Mesothelial cell of epicardium (in vitro differentiated cells): ENCODE results near the gene JADE3. TPM values are rescaled to one million over a fixed set of nuclear protein-coding genes. Genes with fewer than 3 reads are reported as not detected.

ENCODE experiments used
- DNase-seq, 2 experiments: peaks; one replicate each; pipeline ENCODE4 v3.0.0; 2021; ENCODE audit warnings: low spot score in 2 of 2; ENCODE audit not compliant: unreplicated experiment in 2 of 2
- H3K27ac Mint-ChIP-seq: 2 replicates; pipeline ENCODE4 v1.8.0; 2021; ENCODE audit warnings: mixed read lengths
- H3K27me3 Mint-ChIP-seq: 2 replicates; pipeline ENCODE4 v1.8.0; 2021; ENCODE audit warnings: low read depth, mixed read lengths
- H3K36me3 Mint-ChIP-seq: 2 replicates; pipeline ENCODE4 v1.8.0; 2021; ENCODE audit warnings: mixed read lengths
- H3K4me1 Mint-ChIP-seq: 2 replicates; pipeline ENCODE4 v1.8.0; 2021; ENCODE audit warnings: mixed read lengths
- H3K4me3 Mint-ChIP-seq: 2 replicates; pipeline ENCODE4 v1.8.0; 2021; ENCODE audit warnings: mild to moderate bottlenecking, moderate library complexity, mixed read lengths
- H3K9me3 Mint-ChIP-seq: 2 replicates; pipeline ENCODE4 v1.8.0; 2021; ENCODE audit warnings: mixed read lengths
- total RNA-seq: library from RNA; stranded (reverse); gene quantifications from 3 replicates; pipeline ENCODE4 v1.2.1, GENCODE V29; 2021
- TF ChIP-seq, protein P1 (sequence below): fragments of 200-600 bp; sonication (generic); IDR thresholded peaks from one replicate; pipeline ENCODE4 v1.5.0; 2021; ENCODE audit warnings: antibody characterized with exemption; ENCODE audit not compliant: unreplicated experiment

JADE3 gene
- total RNA-seq, 1 donor from 2014 or later, result 16.4 TPM

DNA sequence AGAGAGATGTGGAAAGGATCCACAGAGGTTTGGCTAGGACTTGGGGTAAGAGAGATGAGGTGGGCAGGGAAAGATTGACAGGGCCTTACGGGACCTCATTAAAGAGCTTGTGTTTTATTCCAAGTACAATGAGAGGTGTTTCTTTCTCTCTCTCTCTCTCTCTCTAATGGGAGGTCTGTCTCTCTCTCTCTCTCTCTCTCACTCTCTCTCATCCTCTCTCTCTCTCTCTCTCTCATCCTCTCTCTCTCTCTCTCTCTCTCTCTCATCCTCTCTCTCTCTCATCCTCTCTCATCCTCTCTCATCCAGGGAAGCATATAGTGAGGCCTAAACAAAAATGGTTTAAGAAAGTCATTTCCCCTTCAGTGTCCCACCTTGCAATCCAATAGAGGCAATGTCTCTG lies 5.4 kb downstream of the JADE3 start:
- peaks cover 18% of the 10 kb centered on the region for H3K36me3 Mint-ChIP-seq
- no peak for DNase-seq
- no peaks in the 10 kb centered on the region for H3K27me3 Mint-ChIP-seq
- no peak overlapping the region for H3K27ac Mint-ChIP-seq
- no peak overlapping the region for H3K4me3 Mint-ChIP-seq
- TF ChIP-seq, protein P1, sequence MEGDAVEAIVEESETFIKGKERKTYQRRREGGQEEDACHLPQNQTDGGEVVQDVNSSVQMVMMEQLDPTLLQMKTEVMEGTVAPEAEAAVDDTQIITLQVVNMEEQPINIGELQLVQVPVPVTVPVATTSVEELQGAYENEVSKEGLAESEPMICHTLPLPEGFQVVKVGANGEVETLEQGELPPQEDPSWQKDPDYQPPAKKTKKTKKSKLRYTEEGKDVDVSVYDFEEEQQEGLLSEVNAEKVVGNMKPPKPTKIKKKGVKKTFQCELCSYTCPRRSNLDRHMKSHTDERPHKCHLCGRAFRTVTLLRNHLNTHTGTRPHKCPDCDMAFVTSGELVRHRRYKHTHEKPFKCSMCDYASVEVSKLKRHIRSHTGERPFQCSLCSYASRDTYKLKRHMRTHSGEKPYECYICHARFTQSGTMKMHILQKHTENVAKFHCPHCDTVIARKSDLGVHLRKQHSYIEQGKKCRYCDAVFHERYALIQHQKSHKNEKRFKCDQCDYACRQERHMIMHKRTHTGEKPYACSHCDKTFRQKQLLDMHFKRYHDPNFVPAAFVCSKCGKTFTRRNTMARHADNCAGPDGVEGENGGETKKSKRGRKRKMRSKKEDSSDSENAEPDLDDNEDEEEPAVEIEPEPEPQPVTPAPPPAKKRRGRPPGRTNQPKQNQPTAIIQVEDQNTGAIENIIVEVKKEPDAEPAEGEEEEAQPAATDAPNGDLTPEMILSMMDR, result no peak
- H3K4me1 Mint-ChIP-seq, result peaks cover 13% of the 10 kb centered on the region
- H3K9me3 Mint-ChIP-seq, result peaks cover 55% of the 10 kb centered on the region

- Mint-ChIP-seq H3K36me3 (peaks cover 18% of the 10 kb centered on the region), H3K27me3 (no peaks in the 10 kb centered on the region), H3K4me1 (peaks cover 13% of the 10 kb centered on the region), H3K9me3 (peaks cover 56% of the 10 kb centered on the region), H3K27ac (no peak overlapping the region), H3K4me3 (no peak overlapping the region)
- TF ChIP-seq, protein P1, result no peak
- no peak for DNase-seq
Measured at GRCh38 chrX:46918434-46918833, 6.2 kb downstream of the JADE3 start.

DNA sequence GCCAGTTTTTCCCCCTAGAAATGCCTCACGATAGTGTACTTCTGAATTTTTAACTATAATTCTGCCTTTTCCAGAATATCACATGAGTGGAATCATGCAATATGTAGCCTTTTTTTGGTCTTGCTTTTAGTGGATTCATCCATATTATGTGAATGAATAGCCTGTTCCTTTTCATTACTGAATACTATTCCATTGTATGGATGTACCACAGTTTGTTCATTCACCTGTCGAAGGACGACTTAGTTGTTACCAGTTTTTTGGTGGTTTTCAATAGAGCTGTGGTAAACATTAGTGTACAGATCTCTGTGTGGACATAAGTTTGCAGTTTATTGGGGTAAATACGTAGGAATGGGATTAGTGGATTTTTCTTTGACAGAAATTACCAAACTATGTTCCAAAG lies 8.0 kb downstream of the JADE3 start:
- no peak overlapping the region for H3K27ac Mint-ChIP-seq
- peaks cover 18% of the 10 kb centered on the region for H3K36me3 Mint-ChIP-seq
- no peaks in the 10 kb centered on the region for H3K27me3 Mint-ChIP-seq
- H3K9me3 Mint-ChIP-seq, result peaks cover 53% of the 10 kb centered on the region
- no peak for DNase-seq
- TF ChIP-seq, protein P1, result no peak
- H3K4me3 Mint-ChIP-seq, result no peak overlapping the region
- H3K4me1 Mint-ChIP-seq, result no peaks in the 10 kb centered on the region

- Mint-ChIP-seq H3K36me3 (peaks cover 23% of the 10 kb centered on the region), H3K4me3 (no peak overlapping the region), H3K27me3 (no peaks in the 10 kb centered on the region), H3K27ac (no peak overlapping the region), H3K4me1 (no peaks in the 10 kb centered on the region), H3K9me3 (peaks cover 49% of the 10 kb centered on the region)
- no peak for DNase-seq
- TF ChIP-seq, protein P1, result no peak
Measured at GRCh38 chrX:46922611-46923010, 10.4 kb downstream of the JADE3 start.

- Mint-ChIP-seq H3K27me3 (no peaks in the 10 kb centered on the region), H3K4me3 (no peak overlapping the region), H3K27ac (no peak overlapping the region), H3K4me1 (no peaks in the 10 kb centered on the region), H3K9me3 (peaks cover 30% of the 10 kb centered on the region), H3K36me3 (peaks cover 4% of the 10 kb centered on the region)
- no peak for DNase-seq
- TF ChIP-seq, protein P1, result no peak
Measured at GRCh38 chrX:46927718-46928117, 15.5 kb downstream of the JADE3 start.
